SK-N-SH (cell line): Measurements from ENCODE around the gene UGT1A3. TPM values are rescaled to one million over a fixed set of nuclear protein-coding genes. Genes with fewer than 3 reads are reported as not detected.

Experiments
- CTCF ChIA-PET: fragments of 300-600, 350-600 bp; formaldehyde crosslinking; extraction: SDS; loops from one replicate; lab custom pipeline; 2021; lab: Yijun Ruan, JAX
- POLR2A ChIA-PET: fragments of 350-600 bp; sonication (Branson Sonifier 250); formaldehyde crosslinking; extraction: SDS; loops from one replicate; lab custom pipeline; 2020; ENCODE audit warnings: antibody characterized with exemption, inconsistent platforms; lab: Yijun Ruan, JAX
- DNase-seq: peaks from one replicate; pipeline ENCODE4 v3.0.0; 2012
- H2AFZ ChIP-seq: fragments of 200-600 bp; sonication (generic); 2 replicates; pipeline ENCODE4 v1.8.1; 2016; ENCODE audit warnings: antibody characterized with exemption, mild to moderate bottlenecking, low read depth
- H3F3A ChIP-seq: fragments of 200-600 bp; sonication (generic); replicated peaks from 2 replicates; pipeline ENCODE3; 2016; ENCODE audit warnings: antibody characterized with exemption, mild to moderate bottlenecking; ENCODE audit not compliant: insufficient read depth
- H3K27ac ChIP-seq, 2 experiments: fragments of 200-500 bp in 1 of 2; fragments of 200-600 bp in 1 of 2; sonication (Bioruptor generic) in 1 of 2; sonication (generic), shearing (Covaris generic) in 1 of 2; 2 replicates each; pipeline versions ENCODE4 v1.5.1 to v1.6.1; 2014 to 2016; ENCODE audit warnings: low read depth in 2 of 2, inconsistent platforms in 1 of 2, low read length in 1 of 2, mild to moderate bottlenecking in 1 of 2, mixed read lengths in 1 of 2
- H3K27me3 ChIP-seq: fragments of 200-600 bp; sonication (generic), shearing (Covaris generic); 2 replicates; pipeline ENCODE4 v1.6.1; 2016; ENCODE audit warnings: mixed run types; ENCODE audit not compliant: insufficient read depth
- H3K36me3 ChIP-seq, 2 experiments: fragments of 200-500 bp in 1 of 2; fragments of 200-600 bp in 1 of 2; sonication (Bioruptor generic) in 1 of 2; sonication (generic) in 1 of 2; replicated peaks in 1 of 2; 2 replicates each; pipeline versions ENCODE3 to v1.5.1; 2014 to 2016; ENCODE audit warnings: low read length in 1 of 2, mild to moderate bottlenecking in 1 of 2; ENCODE audit not compliant: insufficient read depth in 2 of 2, control insufficient read depth in 1 of 2
- H3K4me1 ChIP-seq, 2 experiments: fragments of 200-500 bp in 1 of 2; fragments of 200-600 bp in 1 of 2; sonication (Bioruptor generic) in 1 of 2; sonication (generic), shearing (Covaris generic) in 1 of 2; 2 replicates each; pipeline versions ENCODE4 v1.5.1 to v1.6.1; 2014 to 2016; ENCODE audit warnings: low read depth in 1 of 2, low read length in 1 of 2, mixed run types in 1 of 2; ENCODE audit not compliant: insufficient read depth in 2 of 2, control insufficient read depth in 1 of 2
- H3K4me2 ChIP-seq: fragments of 200-600 bp; sonication (generic), shearing (Covaris generic); 2 replicates; pipeline ENCODE4 v1.6.1; 2017; ENCODE audit warnings: mixed run types
- H3K4me3 ChIP-seq, 2 experiments: fragments of 200-500 bp in 1 of 2; fragments of 200-600 bp in 1 of 2; sonication (Bioruptor generic) in 1 of 2; sonication (generic), shearing (Covaris generic) in 1 of 2; 2 replicates each; pipeline versions ENCODE4 v1.5.1 to v1.8.1; 2014 to 2016; ENCODE audit warnings: low read depth in 2 of 2, inconsistent platforms in 1 of 2, low read length in 1 of 2, mild to moderate bottlenecking in 1 of 2, mixed read lengths in 1 of 2, moderate library complexity in 1 of 2
- H3K79me2 ChIP-seq: fragments of 200-600 bp; sonication (generic); 2 replicates; pipeline ENCODE4 v1.8.1; 2017; ENCODE audit warnings: mild to moderate bottlenecking; ENCODE audit not compliant: insufficient read depth
- H3K9ac ChIP-seq: fragments of 200-600 bp; sonication (generic); 2 replicates; pipeline ENCODE4 v1.6.1; 2017; ENCODE audit warnings: mixed run types
- H3K9me2 ChIP-seq: fragments of 200-600 bp; sonication (generic); 2 replicates; pipeline ENCODE4 v1.6.1; 2017; ENCODE audit warnings: mixed run types
- H3K9me3 ChIP-seq: fragments of 200-600 bp; sonication (generic); 2 replicates; pipeline ENCODE4 v1.6.1; 2017; ENCODE audit warnings: mixed run types, mild to moderate bottlenecking, moderate library complexity
- H4K20me1 ChIP-seq: fragments of 200-600 bp; sonication (generic); 2 replicates; pipeline ENCODE4 v1.6.1; 2017; ENCODE audit warnings: mild to moderate bottlenecking, mixed run types; ENCODE audit not compliant: insufficient read depth
- CHD2 ChIP-seq: fragments of 150-350 bp; IDR thresholded peaks from 2 replicates; pipeline ENCODE4 v1.6.1; 2018; ENCODE audit warnings: low read length; ENCODE audit not compliant: partially characterized antibody
- EP300 ChIP-seq, 2 experiments: IDR thresholded peaks; 2 replicates each; pipeline versions ENCODE4 v1.4.0 to v1.6.1; 2012; ENCODE audit warnings: borderline replicate concordance in 1 of 2, low read depth in 1 of 2, low read length in 1 of 2
- EZH2phosphoT487 ChIP-seq: fragments of 200-600 bp; sonication (generic); IDR thresholded peaks from 2 replicates; pipeline ENCODE4 v1.6.1; 2017; ENCODE audit warnings: low read depth, mixed run types, mild to moderate bottlenecking, antibody characterized with exemption, moderate library complexity, borderline replicate concordance
- FOSL2 ChIP-seq: IDR thresholded peaks from 2 replicates; pipeline ENCODE4 v1.4.0; 2012; ENCODE audit warnings: low read depth, mild to moderate bottlenecking, moderate library complexity, borderline replicate concordance
- FOXJ3 ChIP-seq: sonication (generic); formaldehyde crosslinking; IDR thresholded peaks from 2 replicates; pipeline ENCODE4 v1.5.1; 2020; ENCODE audit warnings: mild to moderate bottlenecking, missing genetic modification reagents
- GABPA ChIP-seq: IDR thresholded peaks from 2 replicates; pipeline ENCODE4 v1.4.0; 2012; ENCODE audit warnings: low read depth, mild to moderate bottlenecking
- MEF2A ChIP-seq: IDR thresholded peaks from 2 replicates; pipeline ENCODE4 v1.4.0; 2012; ENCODE audit warnings: low read depth, borderline replicate concordance
- MXI1 ChIP-seq: IDR thresholded peaks from 2 replicates; pipeline ENCODE4 v1.6.1; 2012; ENCODE audit warnings: mild to moderate bottlenecking, low read depth, low read length, improper control_type of control experiment
- RAD21 ChIP-seq: IDR thresholded peaks from 2 replicates; pipeline ENCODE4 v1.6.1; 2012; ENCODE audit warnings: mild to moderate bottlenecking, low read length
- RFX5 ChIP-seq: IDR thresholded peaks from 2 replicates; pipeline ENCODE4 v1.6.1; 2012; ENCODE audit warnings: mild to moderate bottlenecking, improper control_type of control experiment, low read length
- RXRA ChIP-seq: IDR thresholded peaks from 2 replicates; pipeline ENCODE4 v1.4.0; 2012; ENCODE audit warnings: low read depth, mild to moderate bottlenecking, borderline replicate concordance
- SIN3A ChIP-seq: IDR thresholded peaks from 2 replicates; pipeline ENCODE4 v1.6.1; 2012; ENCODE audit warnings: low read depth, mild to moderate bottlenecking, low read length, moderate library complexity, borderline replicate concordance
- SMC3 ChIP-seq: IDR thresholded peaks from 2 replicates; pipeline ENCODE4 v1.6.1; 2012; ENCODE audit warnings: low read depth, low read length, improper control_type of control experiment
- TEAD4 ChIP-seq: IDR thresholded peaks from 2 replicates; pipeline ENCODE4 v1.4.0; 2012; ENCODE audit warnings: mild to moderate bottlenecking, borderline replicate concordance; ENCODE audit not compliant: insufficient read depth
- WGBS: methylation state at CpG from one replicate; pipeline ENCODE4 v1.1.6; 2017; ENCODE audit warnings: low lambda C conversion rate; 5-methylcytosine and 5-hydroxymethylcytosine counted together
- polyA plus RNA-seq, 3 experiments: library from polyadenylated mRNA; depleted of rRNA; stranded (reverse); fragments of >200 nt; gene quantifications; 2 replicates each; pipeline ENCODE4 v1.2.3, GENCODE V29; 2012
- TF ChIP-seq, protein P1 (sequence below): fragments of 150-350 bp; IDR thresholded peaks from 2 replicates; pipeline ENCODE4 v1.6.1; 2017; ENCODE audit warnings: antibody characterized with exemption, low read length, low read depth, borderline replicate concordance
- TF ChIP-seq, protein P2 (sequence below): IDR thresholded peaks from 2 replicates; pipeline ENCODE4 v1.4.0; 2012; ENCODE audit warnings: low read depth, borderline replicate concordance

UGT1A3 gene
- polyA plus RNA-seq, 1 of the 3 experiments (the other 2 are of a cell fraction): not detected

DNA sequence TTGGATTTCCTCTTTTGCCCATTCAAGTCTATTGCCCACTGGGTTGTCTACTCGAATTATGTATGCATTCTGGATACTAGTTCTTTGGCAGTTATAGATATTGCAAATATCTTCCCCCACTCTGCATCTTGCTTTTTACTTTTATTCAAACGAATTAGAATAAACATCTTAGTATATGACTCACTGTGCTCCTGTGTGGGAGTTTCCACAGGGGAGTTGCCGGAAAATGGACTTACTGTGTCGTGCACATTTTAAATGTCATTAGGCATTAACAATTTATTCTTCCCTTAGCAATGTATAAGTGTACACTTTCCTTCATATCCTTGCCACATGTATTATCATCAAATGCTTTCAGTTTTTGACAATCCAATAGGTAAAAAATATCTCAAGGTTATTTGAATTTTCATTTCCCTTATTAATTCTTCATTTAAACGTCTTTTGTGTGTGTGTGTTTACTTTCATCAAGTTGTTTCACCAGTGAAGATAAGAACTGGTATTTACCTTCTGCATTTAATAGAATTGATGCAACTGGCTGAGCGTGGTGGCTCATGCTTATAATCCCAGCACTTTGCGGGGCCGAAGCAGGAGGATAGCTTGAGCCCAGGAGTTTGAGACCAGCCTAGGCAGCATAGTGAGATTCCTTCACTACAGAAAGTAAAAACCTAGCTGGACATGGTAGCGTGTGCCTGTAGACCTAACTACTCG is 20.8 kb upstream of the UGT1A3 start:
- Histone ChIP-seq H3K36me3 (no peaks in the 10 kb centered on the region), H3K4me1 (peaks cover 0 to 18% of the 10 kb centered on the region in 2 experiments; a peak in 2 of 4 replicates), H3K9me2 (no peaks in the 10 kb centered on the region), H3K4me3 (no peak overlapping the region), H3K79me2 (no peaks in the 10 kb centered on the region), H2AFZ (no peak overlapping the region; the same call in 1 of the 2 replicates), H3K27me3 (no peaks in the 10 kb centered on the region), H3K9me3 (no peaks in the 10 kb centered on the region), H3K4me2 (no peak overlapping the region), H3F3A (peaks cover 2% of the 10 kb centered on the region), H4K20me1 (no peaks in the 10 kb centered on the region), H3K9ac (no peak overlapping the region), H3K27ac (no peak overlapping the region)
- TF ChIP-seq FOSL2 (no peak), EP300 (IDR thresholded peaks at IDR 0.05; ENCODE audit: borderline replicate concordance in 1 of 2, low read depth in 1 of 2, low read length in 1 of 2) (no peak), SMC3 (no peak), MEF2A (no peak), SIN3A (no peak), MXI1 (no peak), TEAD4 (no peak), FOXJ3 (CRISPR knock-in tag) (no peak), RXRA (no peak), EZH2phosphoT487 (no peak), CHD2 (no peak), RFX5 (no peak), GABPA (no peak), RAD21 (no peak)
- TF ChIP-seq, protein P1, sequence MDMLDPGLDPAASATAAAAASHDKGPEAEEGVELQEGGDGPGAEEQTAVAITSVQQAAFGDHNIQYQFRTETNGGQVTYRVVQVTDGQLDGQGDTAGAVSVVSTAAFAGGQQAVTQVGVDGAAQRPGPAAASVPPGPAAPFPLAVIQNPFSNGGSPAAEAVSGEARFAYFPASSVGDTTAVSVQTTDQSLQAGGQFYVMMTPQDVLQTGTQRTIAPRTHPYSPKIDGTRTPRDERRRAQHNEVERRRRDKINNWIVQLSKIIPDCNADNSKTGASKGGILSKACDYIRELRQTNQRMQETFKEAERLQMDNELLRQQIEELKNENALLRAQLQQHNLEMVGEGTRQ: no peak
- TF ChIP-seq, protein P2, sequence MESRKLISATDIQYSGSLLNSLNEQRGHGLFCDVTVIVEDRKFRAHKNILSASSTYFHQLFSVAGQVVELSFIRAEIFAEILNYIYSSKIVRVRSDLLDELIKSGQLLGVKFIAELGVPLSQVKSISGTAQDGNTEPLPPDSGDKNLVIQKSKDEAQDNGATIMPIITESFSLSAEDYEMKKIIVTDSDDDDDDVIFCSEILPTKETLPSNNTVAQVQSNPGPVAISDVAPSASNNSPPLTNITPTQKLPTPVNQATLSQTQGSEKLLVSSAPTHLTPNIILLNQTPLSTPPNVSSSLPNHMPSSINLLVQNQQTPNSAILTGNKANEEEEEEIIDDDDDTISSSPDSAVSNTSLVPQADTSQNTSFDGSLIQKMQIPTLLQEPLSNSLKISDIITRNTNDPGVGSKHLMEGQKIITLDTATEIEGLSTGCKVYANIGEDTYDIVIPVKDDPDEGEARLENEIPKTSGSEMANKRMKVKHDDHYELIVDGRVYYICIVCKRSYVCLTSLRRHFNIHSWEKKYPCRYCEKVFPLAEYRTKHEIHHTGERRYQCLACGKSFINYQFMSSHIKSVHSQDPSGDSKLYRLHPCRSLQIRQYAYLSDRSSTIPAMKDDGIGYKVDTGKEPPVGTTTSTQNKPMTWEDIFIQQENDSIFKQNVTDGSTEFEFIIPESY: no peak
- ChIA-PET CTCF (no interaction called here), POLR2A (no interaction called here)
- 57% methylated on average over 10 of the region's 10 CpGs for WGBS
- DNase-seq: no peak
